GM18520 (cell line): Measurements from ENCODE around the gene CENPP.

ENCODE experiments used
- ATAC-seq: cut with Tn5 transposase; IDR thresholded peaks from one replicate; pipeline ENCODE4 v1.9.1; 2021; ENCODE audit not compliant: unreplicated experiment

The CENPP gene

GRCh38 chr9:92312887-92313623 is 12.7 kb upstream of the CENPP start:
- ATAC-seq = no peak

DNA sequence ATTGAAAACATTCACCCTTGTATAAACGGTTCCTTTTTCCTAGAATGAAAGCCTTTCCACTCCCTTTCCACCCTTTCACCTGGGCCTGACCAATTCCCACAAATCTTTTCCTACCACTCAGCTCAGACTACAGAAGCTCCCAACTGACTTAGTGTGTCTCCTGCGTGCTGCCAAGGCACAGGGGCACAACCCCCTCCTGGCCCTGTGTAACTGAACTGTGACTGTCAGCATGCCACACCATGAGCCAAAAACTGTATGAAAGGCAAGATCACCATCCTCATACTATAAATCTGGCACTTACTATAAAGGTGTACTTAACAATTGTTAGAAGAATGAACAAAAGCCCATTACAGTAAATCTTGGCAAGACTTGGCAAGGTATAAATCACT is 12.1 kb upstream of the CENPP start:
- no peak for ATAC-seq

- ATAC-seq = no peak
Measured at GRCh38 chr9:92315456-92315855, 10.3 kb upstream of the CENPP start.

DNA sequence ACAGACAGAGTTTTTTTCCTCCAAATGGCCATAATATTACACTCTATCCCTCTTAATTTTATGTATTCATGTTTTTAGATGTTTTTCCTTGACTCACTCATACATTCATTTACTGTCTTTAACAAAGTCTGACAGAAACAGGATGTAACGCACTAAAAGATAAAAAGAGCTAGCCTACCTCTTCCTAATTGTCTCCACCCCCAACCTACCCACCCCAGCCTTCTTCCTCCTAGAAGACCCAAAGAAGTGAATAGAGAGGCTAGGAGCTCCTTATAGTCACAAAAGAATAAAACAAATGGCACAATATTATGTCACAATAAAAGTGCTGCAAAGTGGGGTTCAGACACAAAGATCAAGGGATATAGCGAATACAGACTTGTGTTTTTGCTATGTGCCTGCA is 1.3 kb upstream of the CENPP start:
- ATAC-seq = no peak

GRCh38 chr9:92324889-92325268 is 874 bp upstream of the CENPP start:
- no peak for ATAC-seq

DNA sequence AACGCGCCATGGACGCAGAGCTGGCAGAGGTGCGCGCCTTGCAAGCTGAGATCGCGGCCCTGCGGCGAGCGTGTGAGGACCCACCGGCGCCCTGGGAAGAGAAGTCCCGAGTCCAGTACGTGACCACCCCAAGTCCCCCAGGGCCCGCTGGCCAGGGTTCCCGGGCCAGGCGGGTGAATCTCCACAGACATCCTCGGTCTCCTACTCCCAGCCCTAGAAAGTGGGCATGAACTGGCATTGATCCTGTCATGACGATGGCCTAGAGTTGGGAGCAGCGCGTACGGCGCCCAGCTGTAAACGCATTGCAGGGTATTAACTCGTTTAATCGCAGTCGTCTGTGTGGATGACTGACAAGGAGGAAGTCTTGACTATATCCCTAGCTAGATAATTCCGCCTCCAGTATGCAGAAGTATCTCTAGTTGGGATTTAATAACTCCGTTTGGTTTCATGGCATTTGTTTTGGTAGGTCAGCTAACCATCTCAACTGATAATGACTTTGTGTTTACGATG is 293 bp downstream of the CENPP start:
- ATAC-seq = no peak

DNA sequence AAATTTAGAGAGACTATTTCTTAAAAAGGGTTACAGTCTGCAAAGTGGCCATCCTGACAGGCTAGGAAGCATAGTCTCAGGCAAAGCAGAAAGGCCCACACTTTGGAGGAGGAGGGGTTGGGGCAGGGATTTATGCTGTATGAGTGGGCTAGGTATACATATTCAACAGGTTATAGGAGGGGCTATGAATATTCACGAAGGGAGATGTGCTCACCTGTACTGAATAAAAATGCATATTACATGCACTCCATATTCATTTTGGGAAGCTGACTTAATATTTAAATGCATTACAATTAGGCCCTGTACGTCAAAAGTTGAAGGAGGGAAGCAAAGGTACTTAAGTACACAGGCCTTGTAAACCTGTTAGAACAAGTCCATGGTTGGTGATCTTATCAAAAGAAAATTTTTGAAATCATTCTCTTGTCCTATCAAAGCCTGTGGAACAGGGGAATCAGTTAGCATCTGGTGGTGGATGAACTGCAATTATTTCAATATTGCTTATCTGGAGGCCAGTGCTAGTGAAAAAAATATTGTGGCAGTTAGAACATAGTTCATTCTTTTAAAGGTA is 1.6 kb downstream of the CENPP start:
- ATAC-seq = no peak

- no peak for ATAC-seq
Measured at GRCh38 chr9:92328225-92328624, 2.5 kb downstream of the CENPP start.

- no peak for ATAC-seq
Measured at GRCh38 chr9:92332577-92333281, 7.0 kb downstream of the CENPP start.

GRCh38 chr9:92333282-92333634 is 7.5 kb downstream of the CENPP start:
- ATAC-seq = no peak

DNA sequence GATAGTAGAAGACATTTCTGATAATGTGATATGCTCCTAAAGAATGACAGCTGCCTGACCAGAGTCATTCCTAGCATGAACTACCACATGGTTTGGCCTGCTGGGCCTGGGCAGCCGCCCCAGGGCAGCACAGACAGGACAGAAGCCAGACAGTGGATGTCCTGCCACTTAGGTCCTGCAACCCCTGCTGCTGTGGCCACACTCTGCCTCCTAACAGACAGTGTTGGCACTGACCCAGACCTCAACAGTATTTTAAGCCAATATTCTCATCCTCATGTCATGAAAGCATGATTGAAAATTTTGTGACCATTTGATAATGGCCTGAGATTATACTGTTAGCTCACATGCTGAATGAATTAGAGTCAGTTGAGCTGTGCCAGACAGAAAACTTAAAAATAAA is 15.8 kb downstream of the CENPP start:
- ATAC-seq = no peak

DNA sequence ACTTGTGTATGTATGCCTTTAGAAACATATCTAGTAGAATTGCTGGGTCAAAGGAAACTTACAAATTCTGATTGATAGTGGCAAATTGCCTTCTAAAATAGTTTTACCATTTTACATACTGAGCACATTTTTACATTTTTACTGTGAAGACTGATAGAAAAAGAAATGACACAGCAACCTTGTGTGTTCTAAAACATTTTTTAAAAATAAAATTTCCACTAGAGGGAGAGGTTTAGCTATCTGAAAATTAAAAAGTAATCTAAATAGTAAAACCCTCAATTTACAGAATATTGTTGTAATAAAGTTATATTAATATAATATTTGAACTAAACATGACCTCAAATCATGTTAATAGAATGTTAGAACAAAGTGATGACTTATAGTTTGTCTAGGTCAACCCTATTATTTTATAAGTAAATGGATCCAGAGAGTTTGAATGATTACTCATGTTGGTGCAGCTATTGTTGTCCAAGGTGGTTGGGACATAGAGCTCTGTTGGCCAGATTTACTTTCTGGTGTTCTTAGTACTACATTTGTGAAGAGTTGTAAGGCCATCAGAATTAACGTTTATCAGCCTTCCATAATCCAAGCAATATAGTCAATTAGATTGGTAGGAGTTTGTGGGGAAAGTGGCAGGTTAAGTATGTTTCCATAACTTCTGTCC is 17.2 kb downstream of the CENPP start:
- ATAC-seq = no peak

DNA sequence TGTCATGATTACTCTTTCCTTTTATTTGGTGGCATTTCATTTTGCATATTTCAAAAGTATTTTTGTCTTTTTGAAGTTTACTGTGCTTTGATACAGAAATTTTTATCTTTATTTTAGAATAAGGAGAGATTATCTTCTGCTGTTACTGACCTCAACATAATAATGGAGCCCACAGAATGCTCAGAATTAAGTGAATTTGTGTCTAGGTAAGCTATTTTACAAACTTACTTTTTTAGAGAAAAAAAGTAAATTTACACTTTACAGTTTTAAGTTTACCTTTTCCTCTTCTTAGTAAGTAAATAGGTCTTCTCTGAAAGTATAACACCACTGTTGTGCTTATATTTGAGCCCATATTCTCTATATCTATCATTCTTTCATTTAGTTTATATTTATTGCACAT is 19.8 kb downstream of the CENPP start:
- ATAC-seq = no peak

DNA sequence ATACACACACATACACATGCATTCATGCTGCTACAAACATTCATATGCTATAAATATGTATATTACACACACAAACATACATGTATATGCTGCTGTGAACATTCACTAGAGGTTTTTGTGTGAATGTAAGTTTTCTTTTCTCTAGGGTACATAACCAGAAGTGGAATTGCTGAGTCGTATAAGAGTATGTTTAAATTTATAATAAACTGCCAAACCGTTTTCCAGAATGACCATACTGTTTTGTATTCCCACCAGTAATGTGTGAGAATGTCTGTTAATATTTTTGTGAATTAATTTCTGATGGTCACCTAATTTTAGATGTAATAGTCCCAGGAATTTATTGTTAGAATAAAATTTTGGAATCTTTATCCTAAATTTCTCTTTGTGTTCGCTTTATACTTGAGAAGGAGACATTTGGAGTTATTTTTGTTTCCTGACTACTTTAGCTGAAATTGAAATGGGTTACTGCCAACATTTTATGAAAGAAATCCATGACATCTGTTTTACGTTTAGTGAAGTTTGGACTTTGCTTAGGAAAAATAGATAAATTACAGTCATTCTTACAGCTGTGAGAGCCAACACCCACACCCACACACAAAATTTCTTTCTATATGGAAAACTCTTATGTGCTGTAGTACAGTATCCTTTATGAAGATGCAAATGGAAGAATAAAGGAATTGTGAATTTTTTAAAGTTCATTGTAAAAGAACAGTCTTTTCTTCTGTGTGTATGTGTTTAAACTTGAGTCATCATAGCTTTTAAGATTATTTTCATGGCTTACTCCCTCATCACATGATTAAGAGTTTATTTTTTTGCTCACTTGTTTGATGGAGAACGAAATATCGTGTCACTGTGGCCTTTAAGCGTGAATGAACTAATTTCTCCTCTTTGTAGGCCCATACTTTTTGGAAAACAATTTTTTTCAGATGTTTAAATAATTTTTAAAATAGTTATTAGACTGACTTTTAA is 24.3 kb downstream of the CENPP start:
- ATAC-seq = no peak

- ATAC-seq = no peak
Measured at GRCh38 chr9:92350740-92351133, 25.0 kb downstream of the CENPP start.

DNA sequence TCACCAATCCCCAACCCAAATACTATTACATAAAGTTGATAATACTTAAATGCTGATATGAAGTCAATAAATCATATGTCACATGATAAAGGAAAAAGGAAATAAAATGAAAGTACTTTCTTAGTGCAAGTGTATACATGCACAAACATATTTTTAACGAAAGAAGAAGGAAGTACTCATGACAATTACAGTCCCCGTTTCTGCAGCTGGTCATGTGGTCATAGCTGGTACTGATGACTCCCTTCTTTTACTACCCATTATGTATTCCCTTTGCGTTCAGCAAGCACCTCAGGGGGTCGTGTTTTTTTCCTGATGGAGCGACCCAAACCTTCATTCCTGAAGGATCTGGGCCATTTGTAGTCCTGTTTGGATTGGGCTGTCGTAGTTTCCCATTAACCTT is 27.3 kb downstream of the CENPP start:
- ATAC-seq = no peak

GRCh38 chr9:92359394-92359995 is 33.7 kb downstream of the CENPP start:
- ATAC-seq = no peak

GRCh38 chr9:92360083-92360482 is 34.3 kb downstream of the CENPP start:
- no peak for ATAC-seq

DNA sequence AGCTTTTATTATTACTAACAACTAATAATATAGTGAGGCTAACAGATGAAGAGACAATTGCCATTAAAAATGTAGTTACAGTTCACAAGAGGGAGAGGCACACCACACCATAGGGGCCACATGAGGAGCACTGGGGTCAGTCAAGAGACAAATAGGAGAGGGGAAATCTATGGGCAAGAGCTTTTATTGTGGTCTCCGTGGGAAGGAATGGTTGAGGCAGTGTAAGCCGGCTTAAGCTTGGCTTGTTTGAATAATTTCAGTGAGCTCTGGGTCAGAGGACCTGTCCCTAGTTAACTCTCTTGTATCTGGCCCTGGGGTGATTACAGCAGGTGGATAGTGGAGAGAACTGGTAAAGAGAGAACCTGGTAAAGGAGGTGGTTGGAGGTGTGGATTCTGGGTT is 43.3 kb downstream of the CENPP start:
- no peak for ATAC-seq

DNA sequence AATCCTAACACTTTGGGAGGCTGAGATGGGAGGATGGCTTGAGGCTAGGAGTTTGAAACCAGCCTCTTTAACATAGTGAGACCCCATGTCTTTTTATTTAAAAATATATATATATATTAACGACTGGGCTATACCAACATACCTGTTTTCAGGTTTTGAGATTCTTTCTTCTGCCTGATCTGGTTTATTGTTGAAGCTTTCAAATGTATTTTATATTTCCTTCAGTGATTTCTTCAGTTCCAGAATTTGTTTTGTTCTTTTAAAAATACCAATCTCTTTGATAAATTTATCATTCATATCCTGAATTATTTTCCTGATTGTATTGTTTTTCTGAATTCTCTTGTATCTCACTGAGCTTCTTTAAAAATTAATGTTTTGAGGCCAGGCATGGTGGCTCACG is 47.4 kb downstream of the CENPP start:
- no peak for ATAC-seq
